GM12878 (cell line): Measurements from ENCODE around the gene UNC5B. TPM values are rescaled to one million over a fixed set of nuclear protein-coding genes. Genes with fewer than 3 reads are reported as not detected.

Source experiments
- ATAC-seq: fragments of 200-7000 bp; cut with Tn5 transposase; 3 replicates; pipeline ENCODE4 v1.9.1; 2020; ENCODE audit warnings: mild to moderate bottlenecking, moderate library complexity
- BruUV-seq: library from RNA; stranded (reverse); fragments of 400-500 nt; replicated peaks from 2 replicates; lab custom pipeline; 2021; lab: Mats Ljungman, UMichigan
- CTCF ChIA-PET: fragments of 300-600 bp; sonication (Branson Sonifier 250); formaldehyde crosslinking; extraction: SDS; loops from one replicate; lab custom pipeline; 2021; ENCODE audit warnings: inconsistent platforms; lab: Yijun Ruan, JAX
- POLR2A ChIA-PET: fragments of 350-600 bp; formaldehyde crosslinking; extraction: SDS; loops from one replicate; lab custom pipeline; 2021; ENCODE audit warnings: inconsistent platforms; lab: Charles Lee
- RAD21 ChIA-PET: fragments of 300-600 bp; sonication (Branson Sonifier 250); formaldehyde crosslinking; loops from one replicate; lab custom pipeline; 2023; ENCODE audit warnings: antibody characterized with exemption; ENCODE audit not compliant: unreplicated experiment; lab: Charles Lee
- SMC1A ChIA-PET: fragments of 300-600 bp; sonication (Branson Sonifier 250); formaldehyde crosslinking; loops from one replicate; lab custom pipeline; 2023; ENCODE audit not compliant: unreplicated experiment, uncharacterized antibody; lab: Charles Lee
- DNase-seq: peaks from one replicate; pipeline ENCODE4 v3.0.0-alpha.2; 2011; ENCODE audit warnings: low read depth, low spot score
- FAIRE-seq: peaks from 3 replicates; lab custom pipeline; 2011; peaks lifted over from hg19 to GRCh38; lab: Jason Lieb, UNC
- H2AFZ ChIP-seq: 2 replicates; pipeline ENCODE4 v1.6.0; 2011; ENCODE audit warnings: low read depth, low read length, control low read depth; ENCODE audit not compliant: control insufficient read depth
- H3K27ac ChIP-seq: 2 replicates; pipeline ENCODE4 v1.5.1; 2011; ENCODE audit warnings: control low read depth; ENCODE audit not compliant: control insufficient read depth, insufficient read depth
- H3K27me3 ChIP-seq, 2 experiments: replicated peaks in 1 of 2; 2 replicates each; pipeline versions ENCODE4 v1.6.0 to v1.6.1; 2011; ENCODE audit warnings: low read length in 1 of 2; ENCODE audit not compliant: control insufficient read depth in 2 of 2, insufficient read depth in 2 of 2
- H3K36me3 ChIP-seq, 2 experiments: 2 replicates each; pipeline ENCODE4 v1.5.1; 2011; ENCODE audit warnings: low read length in 1 of 2; ENCODE audit not compliant: control insufficient read depth in 2 of 2, insufficient read depth in 2 of 2
- H3K4me1 ChIP-seq: 2 replicates; pipeline ENCODE4 v1.6.1; 2011; ENCODE audit warnings: mild to moderate bottlenecking, low read length, moderate library complexity, mixed read lengths; ENCODE audit not compliant: control insufficient read depth, insufficient read depth
- H3K4me2 ChIP-seq: 2 replicates; pipeline ENCODE4 v1.6.0; 2011; ENCODE audit warnings: control low read depth; ENCODE audit not compliant: control insufficient read depth, insufficient read depth
- H3K4me3 ChIP-seq: fragments of 200-600 bp; sonication (generic); 2 replicates; pipeline ENCODE4 v1.5.1; 2016
- H3K79me2 ChIP-seq: 2 replicates; pipeline ENCODE4 v1.6.0; 2011; ENCODE audit warnings: low read length; ENCODE audit not compliant: control insufficient read depth, insufficient read depth
- H3K9ac ChIP-seq: 2 replicates; pipeline ENCODE4 v1.8.0; 2011; ENCODE audit warnings: low read length, control low read depth, mixed read lengths; ENCODE audit not compliant: control insufficient read depth, insufficient read depth
- H3K9me3 ChIP-seq: replicated peaks from 3 replicates; pipeline ENCODE4 v1.5.1; 2011; ENCODE audit warnings: mild to moderate bottlenecking, low read length; ENCODE audit not compliant: control insufficient read depth, insufficient read depth
- H4K20me1 ChIP-seq: 2 replicates; pipeline ENCODE4 v1.6.0; 2011; ENCODE audit not compliant: control insufficient read depth, insufficient read depth
- ESRRA ChIP-seq: IDR thresholded peaks from 2 replicates; pipeline ENCODE4 v1.6.1; 2012; ENCODE audit warnings: mild to moderate bottlenecking, low read length, improper control_type of control experiment
- IKZF2 ChIP-seq, 2 experiments: fragments of 450-650 bp; IDR thresholded peaks; 2 replicates each; pipeline ENCODE4 v1.6.1; 2017; ENCODE audit warnings: mild to moderate bottlenecking in 2 of 2, moderate library complexity in 2 of 2
- JUNB ChIP-seq: IDR thresholded peaks from 2 replicates; pipeline ENCODE4 v1.6.1; 2016; ENCODE audit warnings: antibody characterized with exemption, mild to moderate bottlenecking
- KAT2A ChIP-seq: conservative IDR thresholded peaks from 2 replicates; pipeline ENCODE4 v1.6.1; 2011; ENCODE audit warnings: low read depth, low read length; ENCODE audit not compliant: control insufficient read depth
- MYB ChIP-seq: fragments of 150-350 bp; IDR thresholded peaks from 2 replicates; pipeline ENCODE4 v1.6.1; 2014; ENCODE audit warnings: mild to moderate bottlenecking, low read depth, low read length, borderline replicate concordance
- NFIC ChIP-seq: IDR thresholded peaks from 2 replicates; pipeline ENCODE4 v1.6.1; 2012; ENCODE audit warnings: low read depth, mild to moderate bottlenecking, inconsistent platforms, low read length, moderate library complexity
- NFYB ChIP-seq: IDR thresholded peaks from 2 replicates; pipeline ENCODE4 v1.6.1; 2011; ENCODE audit warnings: low read depth, mild to moderate bottlenecking, low read length, improper control_type of control experiment, moderate library complexity; ENCODE audit not compliant: insufficient read depth
- SIN3A ChIP-seq: IDR thresholded peaks from 2 replicates; pipeline ENCODE4 v1.6.1; 2012; ENCODE audit warnings: low read depth, low read length, improper control_type of control experiment
- SP1 ChIP-seq: IDR thresholded peaks from one replicate; pipeline ENCODE4 v1.6.1; 2011; ENCODE audit warnings: low read depth, low read length
- ZBED1 ChIP-seq: IDR thresholded peaks from 2 replicates; pipeline ENCODE4 v1.6.1; 2016; ENCODE audit warnings: borderline replicate concordance
- ZNF384 ChIP-seq: IDR thresholded peaks from 2 replicates; pipeline ENCODE4 v1.6.1; 2012; ENCODE audit warnings: low read depth, mild to moderate bottlenecking, low read length, improper control_type of control experiment, borderline replicate concordance
- ZZZ3 ChIP-seq: IDR thresholded peaks from 2 replicates; pipeline ENCODE4 v1.6.1; 2011; ENCODE audit warnings: low read depth; ENCODE audit not compliant: control insufficient read depth, insufficient read length
- WGBS: methylation state at CpG from one replicate; pipeline ENCODE4 v1.1.6; 2016; ENCODE audit warnings: low lambda C conversion rate; ENCODE audit not compliant: insufficient replicate concordance, insufficient coverage; ENCODE audit errors: missing lambda C conversion rate; 5-methylcytosine and 5-hydroxymethylcytosine counted together
- in situ Hi-C: fragments of 300-500 bp; cut with MboI; formaldehyde crosslinking; loops from 9 replicates; pipeline ENCODE4 v1.14.3; 2018; ENCODE audit warnings: mixed read lengths
- intact Hi-C: fragments of 100-400 bp; cut with micrococcal nuclease; formaldehyde crosslinking; loops from one replicate; pipeline ENCODE4 v1.14.2; 2022; ENCODE audit not compliant: unreplicated experiment
- polyA plus RNA-seq, 11 experiments: library from polyadenylated mRNA; depleted of rRNA in 4 of 11; unstranded in 6 of 11; stranded (reverse) in 5 of 11; fragments of >200 nt; fragmentation: Nextera tagmentation in 4 of 11; fragmentation: Illumina TruSeq in 1 of 11; extraction: Ambion mirVana in 4 of 11; extraction: Trizol in 1 of 11; gene quantifications; 1 replicate in 1 of 11; 2 replicates in 10 of 11; pipeline versions ENCODE4 v1.2.1 to v1.2.3, GENCODE V29; 2011 to 2016; ENCODE audit warnings: inconsistent platforms in 2 of 11, missing spikeins in 2 of 11, low read depth in 1 of 11
- total RNA-seq, 4 experiments: library from RNA; depleted of rRNA in 3 of 4; stranded (reverse); fragments of >200 nt in 3 of 4; fragmentation: Illumina TruSeq in 1 of 4; extraction: Trizol in 1 of 4; gene quantifications; 2 replicates each; pipeline versions ENCODE4 v1.2.1 to v1.2.3, GENCODE V29; 2013 to 2021
- TF ChIP-seq, protein P1 (sequence below): fragments of 450-650 bp; IDR thresholded peaks from 2 replicates; pipeline ENCODE4 v1.6.1; 2016; ENCODE audit warnings: mild to moderate bottlenecking, moderate library complexity, borderline replicate concordance
- TF ChIP-seq, protein P2 (sequence below): fragments of 450-650 bp; IDR thresholded peaks from 2 replicates; pipeline ENCODE4 v1.6.1; 2017; ENCODE audit warnings: mild to moderate bottlenecking, moderate library complexity
- TF ChIP-seq, protein P3 (sequence below): IDR thresholded peaks from 2 replicates; pipeline ENCODE4 v1.6.1; 2011; ENCODE audit warnings: low read depth, low read length, improper control_type of control experiment, borderline replicate concordance

Gene UNC5B
- total and polyA plus RNA-seq, 10 of the 15 experiments (the other 5 are each of a cell fraction or from before 2014, with no cell fraction given), result 0.03 to 0.08 TPM; not detected in 8

DNA sequence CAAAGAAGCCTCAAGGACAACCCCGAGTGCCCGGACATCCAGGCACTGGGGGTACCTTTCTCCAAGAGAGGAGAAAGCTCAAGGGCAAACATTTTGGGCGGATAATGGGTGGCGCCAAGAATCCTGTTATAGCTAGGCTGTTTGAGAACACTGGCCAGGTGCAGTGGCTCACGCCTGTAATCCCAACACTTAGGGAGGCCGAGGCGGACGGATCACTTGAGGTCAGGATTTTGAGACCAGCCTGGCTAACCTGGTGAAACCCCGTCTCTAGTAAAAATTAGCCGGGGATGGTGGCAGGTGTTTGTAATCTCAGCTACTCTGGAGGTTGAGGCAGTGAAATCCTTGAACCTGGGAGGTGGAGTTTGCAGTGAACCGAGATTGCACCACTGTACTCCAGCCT lies 25.2 kb upstream of the UNC5B start:
- Histone ChIP-seq H3K27me3 (peaks cover 0 to 2% of the 10 kb centered on the region in 2 experiments; a peak in 3 of 4 replicates), H3K9ac (no peak overlapping the region)
- WGBS, result 33% methylated on average over 11 of the region's 11 CpGs
- TF ChIP-seq, protein P1, sequence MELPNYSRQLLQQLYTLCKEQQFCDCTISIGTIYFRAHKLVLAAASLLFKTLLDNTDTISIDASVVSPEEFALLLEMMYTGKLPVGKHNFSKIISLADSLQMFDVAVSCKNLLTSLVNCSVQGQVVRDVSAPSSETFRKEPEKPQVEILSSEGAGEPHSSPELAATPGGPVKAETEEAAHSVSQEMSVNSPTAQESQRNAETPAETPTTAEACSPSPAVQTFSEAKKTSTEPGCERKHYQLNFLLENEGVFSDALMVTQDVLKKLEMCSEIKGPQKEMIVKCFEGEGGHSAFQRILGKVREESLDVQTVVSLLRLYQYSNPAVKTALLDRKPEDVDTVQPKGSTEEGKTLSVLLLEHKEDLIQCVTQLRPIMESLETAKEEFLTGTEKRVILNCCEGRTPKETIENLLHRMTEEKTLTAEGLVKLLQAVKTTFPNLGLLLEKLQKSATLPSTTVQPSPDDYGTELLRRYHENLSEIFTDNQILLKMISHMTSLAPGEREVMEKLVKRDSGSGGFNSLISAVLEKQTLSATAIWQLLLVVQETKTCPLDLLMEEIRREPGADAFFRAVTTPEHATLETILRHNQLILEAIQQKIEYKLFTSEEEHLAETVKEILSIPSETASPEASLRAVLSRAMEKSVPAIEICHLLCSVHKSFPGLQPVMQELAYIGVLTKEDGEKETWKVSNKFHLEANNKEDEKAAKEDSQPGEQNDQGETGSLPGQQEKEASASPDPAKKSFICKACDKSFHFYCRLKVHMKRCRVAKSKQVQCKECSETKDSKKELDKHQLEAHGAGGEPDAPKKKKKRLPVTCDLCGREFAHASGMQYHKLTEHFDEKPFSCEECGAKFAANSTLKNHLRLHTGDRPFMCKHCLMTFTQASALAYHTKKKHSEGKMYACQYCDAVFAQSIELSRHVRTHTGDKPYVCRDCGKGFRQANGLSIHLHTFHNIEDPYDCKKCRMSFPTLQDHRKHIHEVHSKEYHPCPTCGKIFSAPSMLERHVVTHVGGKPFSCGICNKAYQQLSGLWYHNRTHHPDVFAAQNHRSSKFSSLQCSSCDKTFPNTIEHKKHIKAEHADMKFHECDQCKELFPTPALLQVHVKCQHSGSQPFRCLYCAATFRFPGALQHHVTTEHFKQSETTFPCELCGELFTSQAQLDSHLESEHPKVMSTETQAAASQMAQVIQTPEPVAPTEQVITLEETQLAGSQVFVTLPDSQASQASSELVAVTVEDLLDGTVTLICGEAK, result no peak
- TF ChIP-seq KAT2A (no peak), NFYB (no peak), SP1 (no peak), MYB (no peak), IKZF2 (IDR thresholded peaks at IDR 0.05) (no peak), SIN3A (no peak), NFIC (no peak), ZNF384 (no peak), JUNB (no peak), ESRRA (no peak), ZBED1 (no peak), ZZZ3 (no peak)
- TF ChIP-seq, protein P2, sequence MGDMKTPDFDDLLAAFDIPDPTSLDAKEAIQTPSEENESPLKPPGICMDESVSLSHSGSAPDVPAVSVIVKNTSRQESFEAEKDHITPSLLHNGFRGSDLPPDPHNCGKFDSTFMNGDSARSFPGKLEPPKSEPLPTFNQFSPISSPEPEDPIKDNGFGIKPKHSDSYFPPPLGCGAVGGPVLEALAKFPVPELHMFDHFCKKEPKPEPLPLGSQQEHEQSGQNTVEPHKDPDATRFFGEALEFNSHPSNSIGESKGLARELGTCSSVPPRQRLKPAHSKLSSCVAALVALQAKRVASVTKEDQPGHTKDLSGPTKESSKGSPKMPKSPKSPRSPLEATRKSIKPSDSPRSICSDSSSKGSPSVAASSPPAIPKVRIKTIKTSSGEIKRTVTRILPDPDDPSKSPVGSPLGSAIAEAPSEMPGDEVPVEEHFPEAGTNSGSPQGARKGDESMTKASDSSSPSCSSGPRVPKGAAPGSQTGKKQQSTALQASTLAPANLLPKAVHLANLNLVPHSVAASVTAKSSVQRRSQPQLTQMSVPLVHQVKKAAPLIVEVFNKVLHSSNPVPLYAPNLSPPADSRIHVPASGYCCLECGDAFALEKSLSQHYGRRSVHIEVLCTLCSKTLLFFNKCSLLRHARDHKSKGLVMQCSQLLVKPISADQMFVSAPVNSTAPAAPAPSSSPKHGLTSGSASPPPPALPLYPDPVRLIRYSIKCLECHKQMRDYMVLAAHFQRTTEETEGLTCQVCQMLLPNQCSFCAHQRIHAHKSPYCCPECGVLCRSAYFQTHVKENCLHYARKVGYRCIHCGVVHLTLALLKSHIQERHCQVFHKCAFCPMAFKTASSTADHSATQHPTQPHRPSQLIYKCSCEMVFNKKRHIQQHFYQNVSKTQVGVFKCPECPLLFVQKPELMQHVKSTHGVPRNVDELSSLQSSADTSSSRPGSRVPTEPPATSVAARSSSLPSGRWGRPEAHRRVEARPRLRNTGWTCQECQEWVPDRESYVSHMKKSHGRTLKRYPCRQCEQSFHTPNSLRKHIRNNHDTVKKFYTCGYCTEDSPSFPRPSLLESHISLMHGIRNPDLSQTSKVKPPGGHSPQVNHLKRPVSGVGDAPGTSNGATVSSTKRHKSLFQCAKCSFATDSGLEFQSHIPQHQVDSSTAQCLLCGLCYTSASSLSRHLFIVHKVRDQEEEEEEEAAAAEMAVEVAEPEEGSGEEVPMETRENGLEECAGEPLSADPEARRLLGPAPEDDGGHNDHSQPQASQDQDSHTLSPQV, result no peak
- TF ChIP-seq, protein P3, sequence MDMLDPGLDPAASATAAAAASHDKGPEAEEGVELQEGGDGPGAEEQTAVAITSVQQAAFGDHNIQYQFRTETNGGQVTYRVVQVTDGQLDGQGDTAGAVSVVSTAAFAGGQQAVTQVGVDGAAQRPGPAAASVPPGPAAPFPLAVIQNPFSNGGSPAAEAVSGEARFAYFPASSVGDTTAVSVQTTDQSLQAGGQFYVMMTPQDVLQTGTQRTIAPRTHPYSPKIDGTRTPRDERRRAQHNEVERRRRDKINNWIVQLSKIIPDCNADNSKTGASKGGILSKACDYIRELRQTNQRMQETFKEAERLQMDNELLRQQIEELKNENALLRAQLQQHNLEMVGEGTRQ, result no peak
- TF ChIP-seq, all 136 proteins: peak for 0
- no peak overlapping the region for H3K4me3 ChIP-seq
- H3K9me3 ChIP-seq, result no peaks in the 10 kb centered on the region
- H2AFZ ChIP-seq, result no peak overlapping the region
- no peak overlapping the region for H3K4me2 ChIP-seq
- H3K27ac ChIP-seq, result no peak overlapping the region
- FAIRE-seq (no peak), DNase-seq (no peak), ATAC-seq (no peak)
- ChIA-PET POLR2A (no interaction called here), SMC1A (no interaction called here), CTCF (no interaction called here), RAD21 (no interaction called here)
- H3K36me3 ChIP-seq, result no peaks in the 10 kb centered on the region
- in situ Hi-C loops (no loop called here), intact Hi-C loops (no loop called here)
- no peaks in the 10 kb centered on the region for H3K79me2 ChIP-seq
- no TSS peak for BruUV-seq
- H3K4me1 ChIP-seq, result no peaks in the 10 kb centered on the region
- H4K20me1 ChIP-seq, result no peaks in the 10 kb centered on the region
